KMS-11 (cell line): ENCODE measurements around the gene MBL2.

Experiments used
- H2AFZ ChIP-seq: fragments of 200-600 bp; sonication (generic); 2 replicates; pipeline ENCODE4 v1.6.1; 2016; ENCODE audit warnings: antibody characterized with exemption, mixed run types, low read depth
- H3K27ac ChIP-seq: fragments of 200-600 bp; sonication (generic); 2 replicates; pipeline ENCODE4 v1.6.1; 2016; ENCODE audit warnings: mild to moderate bottlenecking, mixed run types
- H3K27me3 ChIP-seq: fragments of 200-600 bp; sonication (generic); 2 replicates; pipeline ENCODE4 v1.6.1; 2017; ENCODE audit warnings: mild to moderate bottlenecking, low read depth, mixed run types, moderate library complexity; ENCODE audit not compliant: insufficient read depth
- H3K36me3 ChIP-seq: fragments of 200-600 bp; sonication (generic); 2 replicates; pipeline ENCODE4 v1.6.1; 2017; ENCODE audit warnings: mild to moderate bottlenecking, mixed run types; ENCODE audit not compliant: insufficient read depth
- H3K4me1 ChIP-seq: fragments of 200-600 bp; sonication (generic); 2 replicates; pipeline ENCODE4 v1.6.1; 2016; ENCODE audit warnings: mild to moderate bottlenecking, low read depth, mixed run types; ENCODE audit not compliant: poor library complexity, severe bottlenecking
- H3K4me2 ChIP-seq: fragments of 200-600 bp; sonication (generic); 2 replicates; pipeline ENCODE4 v1.7.0; 2016; ENCODE audit warnings: mild to moderate bottlenecking, mixed run types
- H3K4me3 ChIP-seq: fragments of 200-600 bp; sonication (generic); IDR thresholded peaks from 2 replicates; pipeline ENCODE4 v1.6.1; 2017; ENCODE audit warnings: low read depth, low read length, mixed read lengths; ENCODE audit not compliant: insufficient read depth
- H3K79me2 ChIP-seq: fragments of 200-600 bp; sonication (generic); 2 replicates; pipeline ENCODE4 v1.6.1; 2016; ENCODE audit warnings: low read depth, mixed run types; ENCODE audit not compliant: insufficient read depth
- H3K9ac ChIP-seq: fragments of 200-600 bp; sonication (generic); 2 replicates; pipeline ENCODE4 v1.6.1; 2016; ENCODE audit warnings: mild to moderate bottlenecking, mixed run types
- H4K20me1 ChIP-seq: fragments of 200-600 bp; sonication (generic); 2 replicates; pipeline ENCODE4 v1.6.1; 2016; ENCODE audit warnings: mild to moderate bottlenecking, mixed run types; ENCODE audit not compliant: insufficient read depth
- CTCF ChIP-seq: fragments of 200-600 bp; sonication (generic); conservative IDR thresholded peaks from 2 replicates; pipeline ENCODE4 v1.6.1; 2017; ENCODE audit warnings: low read depth, mild to moderate bottlenecking, antibody characterized with exemption, low read length, moderate library complexity, mixed read lengths

MBL2 gene

DNA sequence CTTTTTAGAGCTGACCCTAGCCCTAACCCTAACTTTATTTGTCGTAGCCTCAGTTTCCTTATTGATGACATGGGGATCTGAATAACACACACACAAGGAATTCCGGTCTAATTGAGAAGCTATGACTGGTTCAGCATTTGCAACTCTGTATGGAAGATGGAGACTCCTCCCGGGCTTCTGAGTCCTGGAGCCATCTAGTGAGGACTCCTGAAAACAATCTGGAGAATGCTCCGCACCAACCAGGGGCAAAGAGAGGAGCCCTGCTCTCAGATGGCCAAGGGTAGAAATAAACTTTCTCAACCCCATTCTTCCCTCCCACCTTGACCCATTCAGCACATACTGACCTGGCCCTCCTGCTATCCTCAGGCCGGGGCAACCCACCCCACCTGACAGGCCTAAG lies 26.4 kb downstream of the MBL2 start:
- H3K4me2 ChIP-seq = no peak overlapping the region
- no peak overlapping the region for H3K27ac ChIP-seq
- H2AFZ ChIP-seq = no peak overlapping the region
- no peaks in the 10 kb centered on the region for H3K36me3 ChIP-seq
- no peak overlapping the region for H3K4me3 ChIP-seq
- H3K79me2 ChIP-seq = no peaks in the 10 kb centered on the region
- no peak for TF ChIP-seq CTCF
- H3K4me1 ChIP-seq = peaks cover under 1% of the 10 kb centered on the region
- no peaks in the 10 kb centered on the region for H4K20me1 ChIP-seq
- no peak overlapping the region for H3K9ac ChIP-seq
- no peaks in the 10 kb centered on the region for H3K27me3 ChIP-seq

DNA sequence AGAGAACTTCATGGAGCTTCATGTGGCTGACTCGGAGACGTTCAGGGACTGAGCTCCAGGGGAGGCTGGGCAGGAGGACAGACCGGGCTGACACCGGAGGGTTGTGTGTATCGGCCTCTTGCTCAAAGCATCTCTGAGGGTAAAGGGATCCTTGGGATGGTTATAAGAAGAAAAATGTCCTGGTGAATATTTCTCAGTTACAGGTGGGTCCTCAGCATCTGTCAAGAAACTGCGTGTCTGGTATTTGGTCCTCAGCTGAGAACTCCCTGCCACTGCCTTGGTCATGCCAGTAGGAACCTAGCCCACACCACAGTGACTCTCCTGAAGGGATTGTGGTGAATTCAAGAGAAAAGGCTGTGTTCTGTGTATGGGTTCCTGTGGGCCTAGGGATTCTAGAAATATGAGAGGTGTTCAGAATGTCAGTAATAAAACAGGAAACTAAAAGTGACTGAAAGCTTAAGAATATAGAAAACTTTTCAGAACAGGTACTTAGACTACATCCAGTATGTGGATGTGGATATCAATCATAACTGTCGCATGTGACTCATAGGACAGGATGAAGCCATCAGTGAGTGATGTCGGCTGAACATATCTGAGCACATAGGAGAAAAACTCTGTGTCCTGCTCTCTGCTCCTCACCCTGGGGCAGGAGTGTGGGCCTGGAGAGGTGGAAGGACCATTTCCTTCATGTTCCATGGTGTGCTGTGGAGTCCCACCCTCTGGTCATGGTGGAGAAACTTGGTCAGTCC lies 28.4 kb downstream of the MBL2 start:
- Histone ChIP-seq H3K27me3 (no peaks in the 10 kb centered on the region), H2AFZ (no peak overlapping the region), H3K79me2 (no peaks in the 10 kb centered on the region), H3K9ac (no peak overlapping the region), H3K4me2 (no peak overlapping the region), H3K4me3 (no peak overlapping the region), H3K4me1 (peaks cover 3% of the 10 kb centered on the region), H3K36me3 (no peaks in the 10 kb centered on the region), H3K27ac (no peak overlapping the region), H4K20me1 (no peaks in the 10 kb centered on the region)
- no peak for TF ChIP-seq CTCF

DNA sequence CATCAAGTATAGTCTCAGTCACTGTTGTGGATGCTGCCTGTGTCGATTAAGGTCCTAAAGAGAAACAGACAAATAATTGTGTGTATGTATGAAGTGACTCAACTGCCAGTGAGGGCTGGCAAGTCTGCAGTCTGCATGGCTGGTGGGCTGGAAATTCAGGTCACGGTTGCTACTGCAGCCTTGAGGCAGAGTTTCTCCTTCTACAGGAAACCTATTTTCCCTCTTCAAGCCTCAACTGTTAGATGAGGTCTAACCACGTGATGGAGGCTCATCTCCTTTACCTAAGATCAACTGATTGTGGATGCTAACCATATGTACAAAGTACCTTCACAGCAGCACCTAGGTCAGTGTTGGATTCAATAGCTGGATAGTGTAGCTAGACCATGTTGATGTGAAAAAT lies 29.9 kb downstream of the MBL2 start:
- H3K36me3 ChIP-seq = no peaks in the 10 kb centered on the region
- no peaks in the 10 kb centered on the region for H3K27me3 ChIP-seq
- H3K4me1 ChIP-seq = peaks cover 3% of the 10 kb centered on the region
- no peak overlapping the region for H2AFZ ChIP-seq
- no peak overlapping the region for H3K4me2 ChIP-seq
- TF ChIP-seq CTCF = no peak
- H3K9ac ChIP-seq = no peak overlapping the region
- no peaks in the 10 kb centered on the region for H4K20me1 ChIP-seq
- no peak overlapping the region for H3K27ac ChIP-seq
- H3K4me3 ChIP-seq = no peak overlapping the region
- no peaks in the 10 kb centered on the region for H3K79me2 ChIP-seq

DNA sequence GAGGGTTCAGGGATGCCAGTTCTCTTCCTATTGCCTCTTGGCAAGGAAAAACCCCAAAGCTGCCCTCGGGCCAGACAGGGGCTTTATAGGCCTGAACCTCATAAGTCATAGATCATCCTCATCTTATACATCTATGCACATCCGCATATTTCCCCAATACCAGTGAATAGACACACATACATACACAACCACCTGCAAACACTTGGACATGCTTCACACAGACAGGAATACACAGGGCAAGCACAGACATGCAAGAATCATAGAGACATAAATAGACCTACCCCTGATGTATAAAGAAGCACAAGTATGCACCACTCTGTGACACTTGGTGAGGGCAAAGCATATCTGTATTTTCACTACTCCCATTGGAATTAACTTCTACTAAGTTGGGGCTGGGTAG lies 30.7 kb downstream of the MBL2 start:
- H3K36me3 ChIP-seq = no peaks in the 10 kb centered on the region
- H3K4me2 ChIP-seq = no peak overlapping the region
- no peak overlapping the region for H2AFZ ChIP-seq
- H4K20me1 ChIP-seq = no peaks in the 10 kb centered on the region
- no peaks in the 10 kb centered on the region for H3K79me2 ChIP-seq
- H3K9ac ChIP-seq = no peak overlapping the region
- no peak overlapping the region for H3K4me3 ChIP-seq
- no peak for TF ChIP-seq CTCF
- peaks cover 8% of the 10 kb centered on the region for H3K4me1 ChIP-seq
- no peaks in the 10 kb centered on the region for H3K27me3 ChIP-seq
- H3K27ac ChIP-seq = no peak overlapping the region
